Testis (tissue), 2 donors: ENCODE results near the gene VIPAS39.

Experiments
- POLR2A ChIP-seq: fragments of 450-650 bp; IDR thresholded peaks from one replicate; pipeline ENCODE4 v1.6.1; 2017; ENCODE audit warnings: antibody characterized with exemption, mild to moderate bottlenecking, moderate library complexity
- TF ChIP-seq, protein P1 (sequence below), 3 experiments: fragments of 450-650 bp in 2 of 3; fragments of 200-600 bp in 1 of 3; sonication (generic) in 1 of 3; IDR thresholded peaks; one replicate each; pipeline ENCODE4 v1.5.1; 2016 to 2019; ENCODE audit warnings: antibody characterized with exemption in 3 of 3, mild to moderate bottlenecking in 2 of 3, moderate library complexity in 1 of 3

DNA sequence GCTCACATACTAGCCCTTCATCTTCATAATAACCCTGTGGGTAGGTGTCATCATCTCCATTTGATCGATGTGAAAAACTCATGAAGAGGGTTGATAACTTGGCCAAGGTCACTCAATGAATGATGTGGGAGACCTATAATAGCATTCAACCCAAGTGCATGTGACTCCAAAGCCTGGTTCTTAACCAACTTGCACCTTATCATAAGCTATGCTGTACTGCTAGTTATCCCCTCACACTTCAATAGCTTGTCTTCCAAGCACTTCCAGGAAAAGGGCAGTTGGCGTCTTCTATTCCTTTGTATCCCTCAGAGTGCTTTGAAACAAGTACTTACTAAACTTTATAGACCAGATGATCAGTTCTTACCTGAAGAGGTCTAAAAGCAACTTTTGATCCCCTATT is 15.2 kb downstream of the VIPAS39 start:
- no peak for TF ChIP-seq POLR2A
- TF ChIP-seq, protein P1, sequence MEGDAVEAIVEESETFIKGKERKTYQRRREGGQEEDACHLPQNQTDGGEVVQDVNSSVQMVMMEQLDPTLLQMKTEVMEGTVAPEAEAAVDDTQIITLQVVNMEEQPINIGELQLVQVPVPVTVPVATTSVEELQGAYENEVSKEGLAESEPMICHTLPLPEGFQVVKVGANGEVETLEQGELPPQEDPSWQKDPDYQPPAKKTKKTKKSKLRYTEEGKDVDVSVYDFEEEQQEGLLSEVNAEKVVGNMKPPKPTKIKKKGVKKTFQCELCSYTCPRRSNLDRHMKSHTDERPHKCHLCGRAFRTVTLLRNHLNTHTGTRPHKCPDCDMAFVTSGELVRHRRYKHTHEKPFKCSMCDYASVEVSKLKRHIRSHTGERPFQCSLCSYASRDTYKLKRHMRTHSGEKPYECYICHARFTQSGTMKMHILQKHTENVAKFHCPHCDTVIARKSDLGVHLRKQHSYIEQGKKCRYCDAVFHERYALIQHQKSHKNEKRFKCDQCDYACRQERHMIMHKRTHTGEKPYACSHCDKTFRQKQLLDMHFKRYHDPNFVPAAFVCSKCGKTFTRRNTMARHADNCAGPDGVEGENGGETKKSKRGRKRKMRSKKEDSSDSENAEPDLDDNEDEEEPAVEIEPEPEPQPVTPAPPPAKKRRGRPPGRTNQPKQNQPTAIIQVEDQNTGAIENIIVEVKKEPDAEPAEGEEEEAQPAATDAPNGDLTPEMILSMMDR (IDR thresholded peaks at IDR 0.05), result no peak
